ENCODE results near the gene PELI2.

DNA sequence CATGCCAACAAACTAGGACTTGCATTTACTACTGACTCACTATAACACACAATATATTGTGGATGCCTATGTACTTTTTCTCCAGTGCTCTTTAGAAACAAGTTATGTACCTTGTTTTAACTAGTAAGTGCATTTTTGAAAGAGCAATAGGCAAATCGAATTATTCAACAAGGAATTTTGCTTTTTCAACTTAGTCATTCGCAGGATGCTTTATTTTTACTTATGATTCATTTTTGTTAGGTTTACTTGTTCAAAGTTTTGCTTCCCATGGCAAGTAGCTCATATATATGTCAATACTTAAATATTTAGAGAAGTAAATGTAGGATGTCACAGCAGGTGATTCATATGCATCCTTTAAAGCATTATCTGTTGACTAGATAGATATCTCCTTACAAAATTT lies 149.8 kb downstream of the PELI2 start:
- TF ChIP-seq, protein P1, sequence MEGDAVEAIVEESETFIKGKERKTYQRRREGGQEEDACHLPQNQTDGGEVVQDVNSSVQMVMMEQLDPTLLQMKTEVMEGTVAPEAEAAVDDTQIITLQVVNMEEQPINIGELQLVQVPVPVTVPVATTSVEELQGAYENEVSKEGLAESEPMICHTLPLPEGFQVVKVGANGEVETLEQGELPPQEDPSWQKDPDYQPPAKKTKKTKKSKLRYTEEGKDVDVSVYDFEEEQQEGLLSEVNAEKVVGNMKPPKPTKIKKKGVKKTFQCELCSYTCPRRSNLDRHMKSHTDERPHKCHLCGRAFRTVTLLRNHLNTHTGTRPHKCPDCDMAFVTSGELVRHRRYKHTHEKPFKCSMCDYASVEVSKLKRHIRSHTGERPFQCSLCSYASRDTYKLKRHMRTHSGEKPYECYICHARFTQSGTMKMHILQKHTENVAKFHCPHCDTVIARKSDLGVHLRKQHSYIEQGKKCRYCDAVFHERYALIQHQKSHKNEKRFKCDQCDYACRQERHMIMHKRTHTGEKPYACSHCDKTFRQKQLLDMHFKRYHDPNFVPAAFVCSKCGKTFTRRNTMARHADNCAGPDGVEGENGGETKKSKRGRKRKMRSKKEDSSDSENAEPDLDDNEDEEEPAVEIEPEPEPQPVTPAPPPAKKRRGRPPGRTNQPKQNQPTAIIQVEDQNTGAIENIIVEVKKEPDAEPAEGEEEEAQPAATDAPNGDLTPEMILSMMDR (IDR thresholded peaks at IDR 0.05) = no peak
- TF ChIP-seq EZH2 (IDR thresholded peaks at IDR 0.05) = no peak

Data from neural progenitor cell (in vitro differentiated cells).